ENCODE measurements around the gene ABCB10. TPM values are rescaled to one million over a fixed set of nuclear protein-coding genes. Genes with fewer than 3 reads are reported as not detected.

The ABCB10 gene
- total RNA-seq, 4 donors from 2014 or later = 16.5 to 41.0 (median 20.9) TPM

DNA sequence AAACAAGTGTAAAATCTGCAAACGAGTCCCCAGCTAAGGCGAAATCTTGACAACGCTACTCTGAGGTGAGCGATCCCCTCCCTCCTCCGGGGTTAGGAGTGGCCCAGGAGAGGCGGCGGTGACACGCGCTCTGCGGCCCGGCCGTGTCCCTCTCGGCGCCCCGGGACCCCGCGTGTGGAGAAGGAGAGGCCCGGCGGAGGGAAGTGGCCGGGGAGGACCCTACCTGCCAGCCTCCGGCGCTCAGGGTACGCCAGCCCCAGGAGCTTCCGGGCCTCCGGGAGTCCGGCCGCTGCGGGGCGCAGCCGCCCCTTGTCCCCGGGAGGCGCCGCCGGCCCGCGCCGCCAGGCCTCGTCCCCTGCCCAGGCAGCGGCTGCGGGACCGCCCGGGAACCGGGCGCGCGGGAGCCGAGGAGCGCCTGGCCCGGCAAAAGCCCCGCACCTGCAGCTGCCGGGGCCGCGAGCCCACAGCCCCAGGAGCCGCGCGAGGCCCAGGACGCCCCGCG, 543 bp downstream of the ABCB10 start:
- Histone ChIP-seq H3K9me3 (no peaks in the 10 kb centered on the region), H3K4me3 (peak overlapping the region; percentile 78 to 97 (median 90)), H3K36me3 (no peaks in the 10 kb centered on the region), H3K27me3 (no peaks in the 10 kb centered on the region), H3K4me1 (peaks cover 0 to 39% (median 3%) of the 10 kb centered on the region in 4 donors), H3K27ac (peak overlapping the region; percentile 77 to 98 (median 96))
- no peak for TF ChIP-seq POLR2A (IDR thresholded peaks at IDR 0.05)
- TF ChIP-seq, protein P1, sequence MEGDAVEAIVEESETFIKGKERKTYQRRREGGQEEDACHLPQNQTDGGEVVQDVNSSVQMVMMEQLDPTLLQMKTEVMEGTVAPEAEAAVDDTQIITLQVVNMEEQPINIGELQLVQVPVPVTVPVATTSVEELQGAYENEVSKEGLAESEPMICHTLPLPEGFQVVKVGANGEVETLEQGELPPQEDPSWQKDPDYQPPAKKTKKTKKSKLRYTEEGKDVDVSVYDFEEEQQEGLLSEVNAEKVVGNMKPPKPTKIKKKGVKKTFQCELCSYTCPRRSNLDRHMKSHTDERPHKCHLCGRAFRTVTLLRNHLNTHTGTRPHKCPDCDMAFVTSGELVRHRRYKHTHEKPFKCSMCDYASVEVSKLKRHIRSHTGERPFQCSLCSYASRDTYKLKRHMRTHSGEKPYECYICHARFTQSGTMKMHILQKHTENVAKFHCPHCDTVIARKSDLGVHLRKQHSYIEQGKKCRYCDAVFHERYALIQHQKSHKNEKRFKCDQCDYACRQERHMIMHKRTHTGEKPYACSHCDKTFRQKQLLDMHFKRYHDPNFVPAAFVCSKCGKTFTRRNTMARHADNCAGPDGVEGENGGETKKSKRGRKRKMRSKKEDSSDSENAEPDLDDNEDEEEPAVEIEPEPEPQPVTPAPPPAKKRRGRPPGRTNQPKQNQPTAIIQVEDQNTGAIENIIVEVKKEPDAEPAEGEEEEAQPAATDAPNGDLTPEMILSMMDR (IDR thresholded peaks at IDR 0.05) = no peak
- DNase-seq = peak; percentile 27 to 72 (median 68)

DNA sequence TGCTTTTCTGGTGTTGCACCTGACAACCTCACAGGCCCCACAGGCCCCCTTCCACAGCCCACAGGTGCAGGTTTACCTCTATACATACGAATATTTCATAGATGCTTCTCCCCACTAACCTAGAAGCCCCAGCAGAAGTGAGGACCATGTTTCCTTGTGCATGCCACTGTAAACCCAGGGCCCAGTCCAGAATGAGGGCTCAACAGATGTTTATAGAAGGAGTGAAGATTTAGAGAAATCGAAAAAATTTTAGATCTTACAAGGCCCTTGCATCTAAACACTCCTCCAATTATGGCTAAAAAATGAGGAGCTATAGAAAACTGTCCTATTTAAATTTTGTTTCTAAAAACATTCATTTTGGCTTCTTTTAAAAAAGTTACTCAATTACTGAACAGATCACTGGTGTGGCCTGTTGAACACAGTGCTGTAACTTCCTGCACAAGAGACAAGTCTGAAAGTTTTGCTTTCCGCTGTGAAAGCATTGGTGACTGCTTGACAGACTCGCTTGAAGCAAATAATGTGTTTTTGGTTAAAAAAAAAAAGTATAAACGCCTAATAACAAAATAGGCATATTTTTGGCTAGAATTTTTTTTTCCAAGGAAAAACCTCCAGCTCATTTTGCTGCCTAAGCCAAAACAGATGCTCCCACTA, 1.2 kb downstream of the ABCB10 start:
- Histone ChIP-seq H3K27ac (peak overlapping the region; percentile 77 to 98 (median 96)), H3K4me3 (peak overlapping the region; percentile 78 to 97 (median 90)), H3K9me3 (no peaks in the 10 kb centered on the region), H3K4me1 (peaks cover 0 to 46% (median 3%) of the 10 kb centered on the region in 4 donors), H3K27me3 (no peaks in the 10 kb centered on the region), H3K36me3 (no peaks in the 10 kb centered on the region)
- TF ChIP-seq POLR2A (IDR thresholded peaks at IDR 0.05) = no peak
- TF ChIP-seq, protein P1 (IDR thresholded peaks at IDR 0.05) = no peak
- DNase-seq = no peak

DNA sequence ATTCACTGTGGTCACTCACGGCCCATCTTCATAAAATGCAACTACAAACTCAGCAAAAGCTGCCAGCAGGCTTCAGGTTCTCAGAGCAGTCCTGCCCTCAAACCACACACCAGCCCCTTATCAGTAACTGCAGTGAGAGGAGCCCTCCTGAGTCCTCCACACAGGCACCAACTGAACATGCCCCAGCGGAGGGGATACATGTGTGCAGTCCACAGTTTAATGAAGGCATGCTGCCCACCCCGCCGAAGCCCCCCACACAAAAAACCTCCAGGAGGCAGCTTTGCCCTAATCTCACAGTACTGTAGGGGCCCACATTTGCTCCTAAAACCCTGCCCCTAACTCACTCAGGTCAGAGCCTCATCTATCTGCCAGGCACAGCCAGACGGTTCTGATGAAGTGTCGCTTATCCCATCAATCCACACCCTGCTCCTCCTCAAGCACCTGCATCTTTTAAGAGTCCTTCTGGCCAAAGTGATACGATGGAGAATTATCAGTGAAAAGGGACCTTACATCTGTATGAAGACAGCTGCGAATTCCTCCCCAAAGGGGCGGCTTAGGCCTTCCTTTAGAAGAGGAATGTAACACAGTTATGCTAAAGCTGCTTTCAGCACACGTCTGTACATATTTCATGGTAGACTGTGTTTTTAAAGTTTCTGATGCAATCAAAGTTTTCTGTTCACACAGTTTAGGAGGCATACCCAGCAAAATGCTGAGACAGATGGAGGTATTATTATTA, 3.5 kb downstream of the ABCB10 start:
- no peaks in the 10 kb centered on the region for H3K27me3 ChIP-seq
- no peak for DNase-seq
- H3K27ac ChIP-seq = no peak overlapping the region
- TF ChIP-seq, protein P1 (IDR thresholded peaks at IDR 0.05) = no peak
- no peak for TF ChIP-seq POLR2A (IDR thresholded peaks at IDR 0.05)
- peaks cover 0 to 48% (median 3%) of the 10 kb centered on the region in 4 donors for H3K4me1 ChIP-seq
- no peaks in the 10 kb centered on the region for H3K9me3 ChIP-seq
- H3K36me3 ChIP-seq = no peaks in the 10 kb centered on the region
- no peak overlapping the region for H3K4me3 ChIP-seq

DNA sequence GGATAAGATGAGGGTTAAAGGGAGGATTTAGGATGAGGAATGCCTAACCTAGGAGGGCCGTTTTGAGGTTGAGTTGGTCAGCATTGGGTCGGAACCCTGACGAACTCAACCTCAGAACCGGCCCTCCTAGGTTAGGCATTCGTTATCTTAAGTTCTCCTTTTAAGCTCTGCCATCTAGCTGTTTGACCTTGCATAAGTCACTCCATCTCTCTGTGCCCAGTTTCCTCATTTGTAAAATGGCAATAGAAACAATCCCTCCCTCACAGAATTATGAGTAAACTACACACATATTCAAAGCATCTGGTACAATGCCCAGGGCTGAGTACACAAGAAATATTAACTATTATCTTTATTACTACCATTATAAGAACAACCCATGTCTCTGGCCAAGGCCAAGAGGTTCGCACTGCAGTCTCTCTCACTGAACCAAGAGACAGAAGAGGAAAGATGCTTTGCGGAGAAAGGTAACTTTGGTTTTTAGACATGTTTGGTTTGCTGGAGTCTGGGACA, 4.8 kb downstream of the ABCB10 start:
- Histone ChIP-seq H3K27me3 (no peaks in the 10 kb centered on the region), H3K4me3 (no peak overlapping the region), H3K9me3 (no peaks in the 10 kb centered on the region), H3K36me3 (peaks cover 0 to 2% (median 0%) of the 10 kb centered on the region in 3 donors), H3K4me1 (peaks cover 0 to 48% (median 0%) of the 10 kb centered on the region in 4 donors), H3K27ac (no peak overlapping the region)
- no peak for DNase-seq
- TF ChIP-seq, protein P1 (IDR thresholded peaks at IDR 0.05) = no peak
- no peak for TF ChIP-seq POLR2A (IDR thresholded peaks at IDR 0.05)

DNA sequence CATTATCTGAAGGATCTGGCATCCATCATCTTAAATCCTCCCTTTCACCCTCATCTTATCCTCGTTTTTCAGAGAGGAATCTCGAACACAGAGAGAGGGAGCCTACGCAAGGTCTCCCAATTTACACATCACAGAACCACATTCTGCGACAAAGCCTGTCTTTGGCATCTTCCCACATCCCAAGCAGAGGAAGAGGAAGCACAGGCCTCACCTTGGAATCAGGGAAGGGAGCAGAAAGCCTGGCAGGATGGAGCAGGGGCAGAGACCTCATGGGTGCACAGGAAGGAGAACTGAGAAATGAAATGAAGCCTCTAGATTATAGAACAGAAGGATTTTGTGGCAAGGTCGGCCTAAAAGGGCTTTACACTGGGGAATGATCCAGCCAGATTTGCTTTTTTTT, 5.8 kb downstream of the ABCB10 start:
- Histone ChIP-seq H3K36me3 (peaks cover 0 to 3% (median 0%) of the 10 kb centered on the region in 3 donors), H3K9me3 (no peaks in the 10 kb centered on the region), H3K27me3 (no peaks in the 10 kb centered on the region), H3K27ac (no peak overlapping the region), H3K4me3 (no peak overlapping the region), H3K4me1 (peaks cover 0 to 47% (median 0%) of the 10 kb centered on the region in 4 donors)
- no peak for DNase-seq
- TF ChIP-seq POLR2A (IDR thresholded peaks at IDR 0.05) = no peak
- TF ChIP-seq, protein P1 (IDR thresholded peaks at IDR 0.05) = no peak

Measured in Peyer's patch (tissue), 4 donors.